Breast epithelium (tissue), 3 donors: ENCODE measurements around the gene TTF2.

Experiments used
- CTCF ChIP-seq, 3 donors: fragments of 450-650 bp; IDR thresholded peaks; one replicate each; pipeline ENCODE4 v1.5.1; 2016 to 2017; ENCODE audit warnings: antibody characterized with exemption in 3 of 3, mild to moderate bottlenecking in 3 of 3, moderate library complexity in 3 of 3
- POLR2A ChIP-seq: fragments of 450-650 bp; IDR thresholded peaks from one replicate; pipeline ENCODE4 v1.6.1; 2016; ENCODE audit warnings: antibody characterized with exemption, mild to moderate bottlenecking, moderate library complexity
- POLR2AphosphoS5 ChIP-seq, 3 donors: sonication (generic); formaldehyde crosslinking; IDR thresholded peaks; one replicate each; pipeline ENCODE4 v1.6.1; 2017; ENCODE audit warnings: antibody characterized with exemption in 3 of 3

- TF ChIP-seq CTCF (IDR thresholded peaks at IDR 0.05) (no peak), POLR2AphosphoS5 (IDR thresholded peaks at IDR 0.05) (no peak), POLR2A (no peak)
Measured at GRCh38 chr1:117076648-117077047, 16.5 kb downstream of the TTF2 start.
